AG09319 (cell line): ENCODE results near the gene NOMO2.
"Not testable (repeated sequence)": the region's sequence is repeated elsewhere in the genome, so short reads cannot be mapped to it uniquely, and the experiment has no call there.

Experiments
- DNase-seq: peaks from one replicate; pipeline ENCODE4 v3.0.0-alpha.2; 2010; ENCODE audit warnings: low read depth; ENCODE audit errors: extremely low read depth
- TF ChIP-seq, protein P1 (sequence below): IDR thresholded peaks from 2 replicates; pipeline ENCODE4 v1.5.1; 2011; ENCODE audit warnings: low read depth, mild to moderate bottlenecking, inconsistent platforms, low read length, moderate library complexity

NOMO2 gene, protein sequence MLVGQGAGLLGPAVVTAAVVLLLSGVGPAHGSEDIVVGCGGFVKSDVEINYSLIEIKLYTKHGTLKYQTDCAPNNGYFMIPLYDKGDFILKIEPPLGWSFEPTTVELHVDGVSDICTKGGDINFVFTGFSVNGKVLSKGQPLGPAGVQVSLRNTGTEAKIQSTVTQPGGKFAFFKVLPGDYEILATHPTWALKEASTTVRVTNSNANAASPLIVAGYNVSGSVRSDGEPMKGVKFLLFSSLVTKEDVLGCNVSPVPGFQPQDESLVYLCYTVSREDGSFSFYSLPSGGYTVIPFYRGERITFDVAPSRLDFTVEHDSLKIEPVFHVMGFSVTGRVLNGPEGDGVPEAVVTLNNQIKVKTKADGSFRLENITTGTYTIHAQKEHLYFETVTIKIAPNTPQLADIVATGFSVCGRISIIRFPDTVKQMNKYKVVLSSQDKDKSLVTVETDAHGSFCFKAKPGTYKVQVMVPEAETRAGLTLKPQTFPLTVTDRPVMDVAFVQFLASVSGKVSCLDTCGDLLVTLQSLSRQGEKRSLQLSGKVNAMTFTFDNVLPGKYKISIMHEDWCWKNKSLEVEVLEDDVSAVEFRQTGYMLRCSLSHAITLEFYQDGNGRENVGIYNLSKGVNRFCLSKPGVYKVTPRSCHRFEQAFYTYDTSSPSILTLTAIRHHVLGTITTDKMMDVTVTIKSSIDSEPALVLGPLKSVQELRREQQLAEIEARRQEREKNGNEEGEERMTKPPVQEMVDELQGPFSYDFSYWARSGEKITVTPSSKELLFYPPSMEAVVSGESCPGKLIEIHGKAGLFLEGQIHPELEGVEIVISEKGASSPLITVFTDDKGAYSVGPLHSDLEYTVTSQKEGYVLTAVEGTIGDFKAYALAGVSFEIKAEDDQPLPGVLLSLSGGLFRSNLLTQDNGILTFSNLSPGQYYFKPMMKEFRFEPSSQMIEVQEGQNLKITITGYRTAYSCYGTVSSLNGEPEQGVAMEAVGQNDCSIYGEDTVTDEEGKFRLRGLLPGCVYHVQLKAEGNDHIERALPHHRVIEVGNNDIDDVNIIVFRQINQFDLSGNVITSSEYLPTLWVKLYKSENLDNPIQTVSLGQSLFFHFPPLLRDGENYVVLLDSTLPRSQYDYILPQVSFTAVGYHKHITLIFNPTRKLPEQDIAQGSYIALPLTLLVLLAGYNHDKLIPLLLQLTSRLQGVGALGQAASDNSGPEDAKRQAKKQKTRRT

DNA sequence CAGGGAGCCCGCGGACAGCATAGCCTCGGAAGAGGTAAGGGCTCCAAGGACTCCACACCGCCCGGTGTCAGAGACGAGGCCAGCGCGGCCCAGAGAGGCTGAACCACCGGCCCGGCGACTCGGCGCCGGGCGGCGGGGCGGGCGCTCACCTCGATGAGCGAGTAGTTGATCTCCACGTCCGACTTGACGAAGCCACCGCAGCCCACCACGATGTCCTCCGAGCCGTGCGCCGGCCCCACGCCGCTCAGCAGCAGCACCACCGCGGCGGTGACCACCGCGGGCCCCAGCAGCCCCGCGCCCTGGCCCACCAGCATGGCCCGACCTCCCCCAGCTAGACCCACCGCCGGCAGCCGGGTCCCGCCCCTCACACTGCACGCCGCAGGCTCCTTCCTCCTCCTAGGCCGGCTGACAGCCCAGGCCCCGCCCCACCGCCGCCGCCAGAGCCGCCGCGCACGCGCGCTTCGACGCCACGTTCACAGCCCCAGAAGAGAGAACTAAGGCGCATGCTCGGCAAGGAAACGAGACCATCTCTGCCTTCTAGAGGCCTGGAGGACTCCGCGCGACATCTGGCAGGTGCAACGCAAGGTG lies at the start of gene NOMO2:
Gene NOMO2, minus strand, starts transcription at position 371 of the 588 bp plus-strand sequence. Its CDS starts 57 bp downstream, at position 314.
- DNase-seq: not testable (repeated sequence)

- not testable (repeated sequence) for DNase-seq
These were observed 48.4 kb upstream of the NOMO2 start for GRCh38 chr16:18610147-18610803.

DNA sequence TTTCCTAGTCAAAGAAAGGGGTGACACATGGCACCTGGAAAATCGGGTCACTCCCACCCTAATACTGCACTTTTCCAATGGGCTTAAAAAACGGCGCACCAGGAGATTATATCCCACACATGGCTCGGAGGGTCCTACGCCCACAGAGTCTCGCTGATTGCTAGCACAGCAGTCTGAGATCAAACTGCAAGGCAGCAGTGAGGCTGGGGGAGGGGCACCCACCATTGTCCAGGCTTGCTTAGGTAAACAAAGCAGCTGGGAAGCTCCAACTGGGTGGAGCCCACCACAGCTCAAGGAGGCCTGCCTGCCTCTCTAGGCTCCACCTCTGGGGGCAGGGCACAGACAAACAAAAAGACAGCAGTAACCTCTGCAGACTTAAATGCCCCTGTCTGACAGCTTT lies 46.4 kb upstream of the NOMO2 start:
- not testable (repeated sequence) for DNase-seq

GRCh38 chr16:18603572-18604246 lies 41.8 kb upstream of the NOMO2 start:
- DNase-seq: not testable (repeated sequence)

GRCh38 chr16:18598582-18598981 lies 36.7 kb upstream of the NOMO2 start:
- DNase-seq: not testable (repeated sequence)

- not testable (repeated sequence) for DNase-seq
These were observed 35.8 kb upstream of the NOMO2 start for GRCh38 chr16:18597734-18598133.

DNA sequence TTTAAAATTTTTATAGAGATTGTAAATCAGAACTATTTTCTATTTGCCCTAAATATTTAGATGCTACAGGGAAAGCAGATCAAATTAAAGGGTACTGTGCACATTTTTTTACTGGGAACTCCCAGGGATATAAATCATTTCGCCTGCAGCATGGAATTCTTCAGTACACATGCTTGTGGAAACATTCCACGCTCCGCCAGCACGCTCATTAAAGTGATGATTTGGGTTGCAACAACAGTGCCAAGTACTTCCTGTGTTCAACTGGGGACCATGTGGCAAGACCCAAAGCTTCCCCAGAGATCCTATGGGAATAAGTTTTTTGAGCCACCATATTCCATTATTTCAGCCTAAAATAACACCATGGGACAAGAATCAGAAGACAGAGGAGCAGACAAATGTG lies 35.4 kb upstream of the NOMO2 start:
- not testable (repeated sequence) for DNase-seq

DNA sequence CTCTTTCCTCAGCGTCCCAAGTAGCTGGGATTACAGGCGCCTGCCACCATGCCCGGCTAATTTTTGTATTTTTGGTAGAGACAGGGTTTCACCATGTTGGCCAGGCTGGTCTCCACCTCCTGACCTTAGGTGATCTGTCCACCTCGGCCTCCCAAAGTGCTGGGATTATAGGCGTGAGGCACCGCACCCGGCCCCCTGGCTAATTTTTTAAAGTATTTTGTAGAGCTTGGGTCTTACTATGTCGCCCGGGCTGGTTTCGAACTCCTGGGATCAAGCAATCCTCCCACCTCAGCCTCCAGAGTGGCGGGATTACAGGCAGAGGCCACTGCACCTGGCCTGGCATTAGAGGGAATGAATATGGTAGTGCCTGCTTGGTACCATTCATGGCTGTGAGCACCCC lies 33.9 kb upstream of the NOMO2 start:
- DNase-seq: not testable (repeated sequence)

DNA sequence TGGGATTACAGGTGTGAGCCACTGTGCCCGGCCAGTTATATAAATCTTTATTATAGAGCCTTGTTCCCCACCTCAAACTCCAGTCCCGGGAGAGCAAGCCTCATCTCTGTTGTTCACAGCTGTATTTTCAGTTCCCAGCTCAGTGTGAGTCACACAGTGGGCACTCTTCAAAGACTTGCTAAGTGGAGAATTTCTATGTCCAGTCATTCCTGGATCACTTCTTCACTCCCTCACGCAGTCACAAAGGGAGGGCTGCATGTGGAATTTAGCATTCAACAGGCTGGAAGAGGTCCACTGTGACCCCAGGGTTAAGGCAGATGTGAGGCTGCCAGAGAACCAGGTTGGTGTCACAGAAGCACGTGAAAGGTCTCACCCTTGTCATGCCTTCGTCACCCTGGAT lies 33.0 kb upstream of the NOMO2 start:
- not testable (repeated sequence) for DNase-seq

DNA sequence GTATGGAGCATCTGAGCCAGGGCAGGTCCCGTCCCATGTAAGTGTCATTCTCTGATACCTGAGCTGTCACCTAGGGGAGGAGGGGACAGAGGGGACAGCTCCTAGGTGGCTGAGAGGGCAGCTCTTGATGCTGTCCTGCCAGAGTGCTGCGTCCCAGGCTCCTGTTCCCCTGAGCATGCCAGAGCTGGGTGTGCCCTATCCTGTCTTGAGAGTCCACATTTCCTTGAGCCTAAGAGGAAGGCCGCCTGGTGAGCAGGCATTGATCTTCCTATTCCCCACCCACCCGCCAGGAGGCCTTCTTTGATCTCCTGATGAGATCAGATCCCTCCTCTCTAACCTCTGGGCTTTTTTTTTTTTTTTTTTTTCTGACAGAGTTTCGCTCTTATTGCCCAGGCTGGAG lies 32.0 kb upstream of the NOMO2 start:
- not testable (repeated sequence) for DNase-seq

- DNase-seq: not testable (repeated sequence)
These were observed 31.1 kb upstream of the NOMO2 start for GRCh38 chr16:18592982-18593381.

DNA sequence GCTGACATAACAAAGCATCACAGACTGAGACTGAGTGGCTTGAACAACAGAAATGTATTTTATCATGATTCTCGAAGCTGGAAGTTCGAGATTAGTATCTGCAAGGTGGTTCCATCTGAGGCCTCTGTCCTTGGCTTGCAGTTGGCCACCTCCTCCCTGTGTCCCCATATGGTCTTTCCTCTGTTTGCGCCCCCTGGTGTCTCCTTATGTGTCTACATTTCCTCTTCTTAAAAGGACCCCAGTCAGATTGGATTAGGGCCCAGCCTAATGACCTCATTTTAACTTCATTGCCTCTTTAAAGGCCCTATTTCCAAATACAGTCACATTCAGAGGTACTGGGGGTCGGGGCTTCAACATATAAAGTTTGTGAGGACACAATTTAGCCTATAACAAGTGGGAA lies 30.0 kb upstream of the NOMO2 start:
- not testable (repeated sequence) for DNase-seq
- TF ChIP-seq, protein P1, sequence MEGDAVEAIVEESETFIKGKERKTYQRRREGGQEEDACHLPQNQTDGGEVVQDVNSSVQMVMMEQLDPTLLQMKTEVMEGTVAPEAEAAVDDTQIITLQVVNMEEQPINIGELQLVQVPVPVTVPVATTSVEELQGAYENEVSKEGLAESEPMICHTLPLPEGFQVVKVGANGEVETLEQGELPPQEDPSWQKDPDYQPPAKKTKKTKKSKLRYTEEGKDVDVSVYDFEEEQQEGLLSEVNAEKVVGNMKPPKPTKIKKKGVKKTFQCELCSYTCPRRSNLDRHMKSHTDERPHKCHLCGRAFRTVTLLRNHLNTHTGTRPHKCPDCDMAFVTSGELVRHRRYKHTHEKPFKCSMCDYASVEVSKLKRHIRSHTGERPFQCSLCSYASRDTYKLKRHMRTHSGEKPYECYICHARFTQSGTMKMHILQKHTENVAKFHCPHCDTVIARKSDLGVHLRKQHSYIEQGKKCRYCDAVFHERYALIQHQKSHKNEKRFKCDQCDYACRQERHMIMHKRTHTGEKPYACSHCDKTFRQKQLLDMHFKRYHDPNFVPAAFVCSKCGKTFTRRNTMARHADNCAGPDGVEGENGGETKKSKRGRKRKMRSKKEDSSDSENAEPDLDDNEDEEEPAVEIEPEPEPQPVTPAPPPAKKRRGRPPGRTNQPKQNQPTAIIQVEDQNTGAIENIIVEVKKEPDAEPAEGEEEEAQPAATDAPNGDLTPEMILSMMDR: peak; percentile 9

DNA sequence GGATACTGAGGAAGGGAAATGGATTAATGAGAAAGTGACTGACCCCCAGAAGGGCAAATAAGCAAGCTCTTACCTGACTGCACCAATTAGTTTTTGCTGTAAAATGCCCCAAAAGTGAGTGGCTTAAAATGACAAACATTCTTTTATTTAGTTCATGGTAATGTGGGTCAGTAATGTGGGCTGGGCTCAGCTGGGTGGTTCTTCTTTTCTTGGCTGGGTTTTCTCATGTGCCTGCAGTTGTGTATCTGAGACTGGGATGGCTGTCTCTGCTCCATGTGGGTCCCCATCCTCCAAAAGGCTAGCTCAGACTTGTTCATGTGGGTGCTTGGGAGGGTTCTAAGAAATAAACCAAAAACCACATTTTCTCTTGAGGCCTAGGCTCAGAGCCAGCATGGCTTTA lies 29.5 kb upstream of the NOMO2 start:
- DNase-seq: not testable (repeated sequence)

- not testable (repeated sequence) for DNase-seq
These were observed 27.9 kb upstream of the NOMO2 start for GRCh38 chr16:18589806-18590205.

GRCh38 chr16:18586560-18587540 lies 25.0 kb upstream of the NOMO2 start:
- DNase-seq: not testable (repeated sequence)

DNA sequence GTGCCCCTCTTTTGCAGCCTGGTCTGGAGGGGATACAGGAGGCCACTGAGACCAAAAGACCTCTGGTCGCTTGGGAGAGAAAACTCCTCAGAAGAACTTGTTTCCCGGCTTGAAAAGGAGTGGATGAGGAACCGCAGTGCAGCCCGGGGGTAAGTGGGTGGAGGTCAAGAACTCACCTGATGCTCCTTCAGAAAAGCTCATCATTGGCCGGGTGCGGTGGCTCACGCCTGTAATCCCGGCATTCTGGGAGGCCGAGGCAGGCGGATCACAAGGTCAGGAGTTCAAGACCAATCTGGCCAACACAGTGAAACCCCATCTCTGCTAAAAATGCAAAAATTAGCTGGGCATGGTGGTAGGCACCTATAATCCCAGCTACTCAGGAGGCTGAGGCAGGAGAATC lies 23.9 kb upstream of the NOMO2 start:
- not testable (repeated sequence) for DNase-seq
